ELR (cell line): ENCODE measurements around the gene ABHD2.
A peak's percentile ranks its signal among the peaks of the same experiment; 100 is the strongest.
"Not testable (repeated sequence)": the region's sequence is repeated elsewhere in the genome, so short reads cannot be mapped to it uniquely, and the experiment has no call there.

Experiments
- DNase-seq: peaks from one replicate; pipeline ENCODE4 v3.0.0-alpha.2; 2015; ENCODE audit warnings: low read depth

ABHD2 gene

GRCh38 chr15:89087830-89088604 is at the start of gene ABHD2:
Gene ABHD2 (plus strand): TSS chr15:89088456. CDS start chr15:89116328, 27,872 bp downstream.
- DNase-seq: peak; percentile 100

GRCh38 chr15:89039142-89039541 is 49.1 kb upstream of the ABHD2 start:
- DNase-seq: no peak

- DNase-seq: no peak
These were observed 46.7 kb upstream of the ABHD2 start for GRCh38 chr15:89041507-89041906.

- DNase-seq: no peak
These were observed 45.9 kb upstream of the ABHD2 start for GRCh38 chr15:89042387-89042786.

GRCh38 chr15:89043031-89044002 is 44.9 kb upstream of the ABHD2 start:
- no peak for DNase-seq

GRCh38 chr15:89049016-89049666 is 39.1 kb upstream of the ABHD2 start:
- DNase-seq: not testable (repeated sequence)

GRCh38 chr15:89051875-89052274 is 36.4 kb upstream of the ABHD2 start:
- DNase-seq: peak; percentile 54

- DNase-seq: peak; percentile 29
These were observed 35.8 kb upstream of the ABHD2 start for GRCh38 chr15:89052474-89052873.

- no peak for DNase-seq
These were observed 33.4 kb upstream of the ABHD2 start for GRCh38 chr15:89054873-89055272.

- peak; percentile 82 for DNase-seq
These were observed 30.6 kb upstream of the ABHD2 start for GRCh38 chr15:89057506-89058133.

- no peak for DNase-seq
These were observed 29.9 kb upstream of the ABHD2 start for GRCh38 chr15:89058376-89058775.

GRCh38 chr15:89058876-89059405 is 29.3 kb upstream of the ABHD2 start:
- DNase-seq: no peak

- DNase-seq: no peak
These were observed 22.0 kb upstream of the ABHD2 start for GRCh38 chr15:89066280-89066679.

GRCh38 chr15:89067751-89068150 is 20.5 kb upstream of the ABHD2 start:
- DNase-seq: peak; percentile 73

- peak; percentile 94 for DNase-seq
These were observed 19.9 kb upstream of the ABHD2 start for GRCh38 chr15:89068325-89068784.

- DNase-seq: no peak
These were observed 17.8 kb upstream of the ABHD2 start for GRCh38 chr15:89070197-89071124.

GRCh38 chr15:89071471-89071870 is 16.8 kb upstream of the ABHD2 start:
- no peak for DNase-seq

- no peak for DNase-seq
These were observed 15.9 kb upstream of the ABHD2 start for GRCh38 chr15:89072277-89072869.

- DNase-seq: no peak
These were observed 13.7 kb upstream of the ABHD2 start for GRCh38 chr15:89074402-89075012.
